Measurements from ENCODE around the gene DST. TPM values are rescaled to one million over a fixed set of nuclear protein-coding genes. Genes with fewer than 3 reads are reported as not detected.

Gene DST
- total RNA-seq, 1 experiment from 2014 or later, result 91.9 TPM

GRCh38 chr6:56432194-56432593 is 210.5 kb downstream of the DST start:
- peaks cover 0 to 18% (median 0%) of the 10 kb centered on the region in 3 experiments; a peak in 5 of 7 replicates for H3K36me3 Mint-ChIP-seq (ENCODE audit: insufficient read depth in 1 of 3, low read depth in 3 of 3)
- WGBS (ENCODE audit: extremely low coverage, insufficient read length, low lambda C conversion rate), result no CpG with 5 or more reads among the region's 24 CpGs
- no peak overlapping the region for H2AFZ ChIP-seq (ENCODE audit: low read length)
- no peak overlapping the region for H2BK5ac ChIP-seq (ENCODE audit: insufficient read length, low read length)
- no peaks in the 10 kb centered on the region for H3K4me1 ChIP-seq (ENCODE audit: insufficient read depth, low read length)
- no peaks in the 10 kb centered on the region for H3K23me2 ChIP-seq (ENCODE audit: insufficient read length, low read depth, low read length, poor library complexity, severe bottlenecking)
- no peaks in the 10 kb centered on the region for H3K27me3 ChIP-seq (ENCODE audit: insufficient read depth, low read length)
- no peak overlapping the region for H4K5ac ChIP-seq (ENCODE audit: insufficient read length, low read depth, low read length)
- peaks cover 4 to 6% of the 10 kb centered on the region in 2 experiments for H3K4me1 Mint-ChIP-seq
- H2BK20ac ChIP-seq (ENCODE audit: low read depth, low read length, poor library complexity, severe bottlenecking), result no peak overlapping the region
- no peaks in the 10 kb centered on the region for H4K20me1 ChIP-seq (ENCODE audit: control insufficient read depth, insufficient read depth, insufficient read length)
- no peak overlapping the region for H3T11ph ChIP-seq (ENCODE audit: low read length)
- no peak overlapping the region for H2BK15ac ChIP-seq (ENCODE audit: low read depth, low read length)
- H3K4me2 ChIP-seq (ENCODE audit: insufficient read depth, insufficient read length, low read length), result no peak overlapping the region
- H3K27ac ChIP-seq (ENCODE audit: insufficient read length, low read depth, low read length), result no peak overlapping the region
- no peaks in the 10 kb centered on the region for H3K79me2 ChIP-seq (ENCODE audit: insufficient read depth, low read length)
- no peak overlapping the region for H4K91ac ChIP-seq (ENCODE audit: insufficient read length, low read depth, low read length)
- peaks cover 15% of the 10 kb centered on the region for H3K27me3 Mint-ChIP-seq (ENCODE audit: low read depth)
- H3K9me3 ChIP-seq (ENCODE audit: control insufficient read depth, low read depth, low read length), result no peaks in the 10 kb centered on the region
- H3K9me3 Mint-ChIP-seq, result peaks cover 14 to 20% of the 10 kb centered on the region in 2 experiments
- H2AK5ac ChIP-seq (ENCODE audit: insufficient read length, low read length), result no peak overlapping the region
- H2BK12ac ChIP-seq (ENCODE audit: insufficient read length, low read depth, low read length), result no peak overlapping the region
- H3K27ac Mint-ChIP-seq, result no peak overlapping the region
- no peak overlapping the region for H3K14ac ChIP-seq (ENCODE audit: insufficient read depth, low read length)
- H2BK120ac ChIP-seq (ENCODE audit: low read depth, low read length, poor library complexity, severe bottlenecking), result no peak overlapping the region
- DNase-seq, result no peak
- no peak for TF ChIP-seq CTCF (conservative IDR thresholded peaks at IDR 0.05)
- H3K23ac ChIP-seq (ENCODE audit: insufficient read length, low read depth, low read length), result no peak overlapping the region
- no peak overlapping the region for H3K9ac ChIP-seq (ENCODE audit: extremely low read depth, insufficient read length, low read length)
- no peak overlapping the region for H3K4ac ChIP-seq (ENCODE audit: low read depth, low read length)
- H3K18ac ChIP-seq (ENCODE audit: insufficient read length, low read depth, low read length), result no peak overlapping the region
- H3K56ac ChIP-seq (ENCODE audit: insufficient read length, low read depth, low read length), result no peak overlapping the region
- no peaks in the 10 kb centered on the region for H3K79me1 ChIP-seq (ENCODE audit: insufficient read depth, low read depth, low read length, poor library complexity, severe bottlenecking)
- no peak overlapping the region for H4K8ac ChIP-seq (replicated peaks; ENCODE audit: insufficient read length, low read depth, low read length)
- no peak overlapping the region for H3K4me3 Mint-ChIP-seq
